Kidney capillary endothelial cell (primary cell): ENCODE data around the gene PI4KB.
A peak's percentile ranks its signal among the peaks of the same experiment; 100 is the strongest.

Source experiments
- DNase-seq: peaks from one replicate; pipeline ENCODE4 v3.0.0-alpha.2; 2018; ENCODE audit warnings: low spot score

The PI4KB gene

DNA sequence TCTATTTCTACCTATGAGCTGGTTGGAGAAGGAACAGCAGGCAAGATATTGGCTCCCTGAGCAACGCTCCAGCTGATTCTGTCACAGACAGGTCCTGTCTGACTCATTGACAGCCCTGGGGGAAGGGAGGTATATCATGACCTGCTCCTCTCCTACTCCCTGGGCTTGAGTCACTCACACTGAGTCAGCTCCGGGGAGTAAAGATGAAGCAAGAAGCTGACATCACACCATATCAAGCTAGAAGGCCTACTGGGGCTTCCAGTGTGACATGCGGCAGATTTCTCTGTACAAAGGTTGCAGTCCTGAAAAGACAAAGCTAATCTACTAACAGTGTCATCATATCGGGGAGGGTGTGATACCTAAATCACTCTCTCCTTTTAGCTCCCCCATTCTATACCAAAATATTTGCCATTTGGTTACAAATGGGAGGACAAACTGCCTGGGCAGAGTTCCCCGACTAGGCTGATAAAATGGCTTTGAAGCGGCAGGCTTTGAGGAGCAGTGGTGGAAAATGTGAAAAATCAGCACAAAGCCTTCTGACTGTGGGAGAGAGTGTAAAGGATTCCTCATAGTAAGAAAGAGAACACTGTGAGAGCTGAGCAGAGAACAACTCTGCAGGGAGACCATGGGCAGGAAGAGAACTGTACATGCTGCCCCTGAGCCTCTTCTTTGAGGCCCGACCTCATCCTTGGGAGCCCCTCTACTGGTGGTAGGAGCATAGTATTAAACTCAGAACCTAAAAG lies 15.5 kb downstream of the PI4KB start:
- peak; percentile 97 for DNase-seq

DNA sequence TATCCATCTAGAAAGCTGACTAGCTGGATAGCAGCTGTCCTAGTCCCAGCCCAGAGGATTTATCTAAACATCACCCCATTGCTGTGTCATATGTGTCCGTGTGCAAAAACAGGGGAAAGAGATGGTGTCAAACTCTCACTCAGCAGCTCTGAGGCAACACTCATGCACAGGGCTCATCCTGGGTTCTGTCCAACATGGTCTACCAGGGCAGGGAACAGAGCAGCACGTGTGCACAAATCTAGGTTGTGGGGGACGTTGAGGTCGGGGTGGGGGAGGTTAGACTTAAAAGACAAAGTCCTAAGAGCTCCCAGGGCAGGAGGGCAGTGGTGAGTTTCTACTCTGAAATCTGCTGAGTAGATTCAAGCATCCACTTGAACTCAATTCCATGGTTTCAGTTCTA lies 16.2 kb downstream of the PI4KB start:
- DNase-seq = no peak

DNA sequence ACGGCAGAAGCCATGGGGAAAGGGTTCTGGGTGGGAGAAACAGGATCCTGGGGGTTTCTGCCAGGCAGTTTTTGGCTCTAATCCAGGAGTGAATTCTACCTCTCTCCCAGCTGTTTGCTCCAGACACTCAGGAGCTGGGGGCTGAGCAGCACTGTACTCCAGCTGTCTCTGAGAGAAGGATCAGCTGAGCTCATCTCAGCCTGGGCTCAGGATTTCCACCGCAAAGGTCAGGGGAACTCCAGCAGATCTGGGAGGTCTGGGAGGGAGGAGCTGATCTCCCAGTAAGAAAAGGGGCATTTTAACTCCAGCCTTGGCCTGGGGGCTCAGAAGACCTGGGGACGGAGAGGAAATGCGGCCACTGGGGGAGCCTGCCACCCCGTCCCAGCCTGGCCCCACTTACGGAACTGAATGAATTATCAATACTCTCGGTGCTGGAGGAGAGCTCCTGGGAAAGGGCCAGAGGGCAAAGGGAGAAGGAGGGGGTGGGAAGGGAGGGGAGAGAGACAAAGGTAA lies 17.3 kb downstream of the PI4KB start:
- no peak for DNase-seq

DNA sequence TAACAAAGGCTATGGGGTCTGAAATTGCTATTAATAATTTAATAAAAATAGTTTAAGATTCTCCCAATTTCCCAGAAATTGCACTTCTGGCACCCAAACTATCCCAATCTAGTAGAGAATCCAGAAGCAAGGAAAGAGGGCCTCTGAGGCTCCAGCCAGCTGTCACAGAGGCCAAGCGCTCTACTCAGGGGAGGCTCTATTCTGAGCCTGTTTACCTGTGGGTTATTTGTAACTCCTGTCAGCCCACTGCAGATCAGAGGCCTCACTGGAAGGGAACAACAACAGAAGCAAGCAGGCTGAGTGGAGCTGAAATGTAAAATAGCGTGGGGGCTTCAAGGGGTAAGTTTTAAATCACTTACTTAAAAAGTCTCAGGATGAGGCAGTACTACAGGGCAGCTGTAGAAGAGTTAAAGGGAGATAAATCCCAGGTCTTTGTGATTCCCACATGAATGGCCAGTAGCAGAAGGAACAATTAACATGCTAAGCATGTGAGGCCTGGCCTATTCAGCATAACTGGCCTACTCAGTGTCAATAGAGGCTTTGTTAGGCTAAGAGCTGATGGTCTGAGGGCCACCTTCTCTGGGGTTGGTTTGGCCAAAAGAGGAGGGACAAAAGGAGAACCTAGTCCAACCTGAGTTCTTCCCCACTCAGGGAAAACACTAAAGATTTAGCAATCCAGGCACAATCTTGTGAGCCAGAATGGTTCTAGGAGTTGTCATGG lies 32.3 kb downstream of the PI4KB start:
- no peak for DNase-seq

DNA sequence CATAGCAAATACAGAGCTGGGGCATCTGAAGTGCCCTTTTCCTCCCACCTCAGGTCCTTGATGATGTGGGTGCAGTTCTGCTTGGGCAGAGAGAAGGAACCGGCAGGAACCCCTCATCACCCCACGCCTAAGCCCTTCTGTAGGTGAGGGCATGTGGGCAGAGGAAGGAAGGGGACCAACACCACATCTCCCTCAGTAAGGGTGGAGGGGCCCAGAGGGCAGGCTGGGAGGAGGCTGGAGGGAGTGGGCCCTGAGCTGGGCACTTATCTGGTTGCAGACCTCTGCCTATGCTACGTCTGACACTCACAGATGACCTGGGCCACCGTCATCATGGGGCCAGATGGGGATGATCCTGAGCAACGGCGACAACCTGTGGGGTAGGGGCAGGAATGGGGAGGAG lies 34.1 kb downstream of the PI4KB start:
- DNase-seq = no peak

DNA sequence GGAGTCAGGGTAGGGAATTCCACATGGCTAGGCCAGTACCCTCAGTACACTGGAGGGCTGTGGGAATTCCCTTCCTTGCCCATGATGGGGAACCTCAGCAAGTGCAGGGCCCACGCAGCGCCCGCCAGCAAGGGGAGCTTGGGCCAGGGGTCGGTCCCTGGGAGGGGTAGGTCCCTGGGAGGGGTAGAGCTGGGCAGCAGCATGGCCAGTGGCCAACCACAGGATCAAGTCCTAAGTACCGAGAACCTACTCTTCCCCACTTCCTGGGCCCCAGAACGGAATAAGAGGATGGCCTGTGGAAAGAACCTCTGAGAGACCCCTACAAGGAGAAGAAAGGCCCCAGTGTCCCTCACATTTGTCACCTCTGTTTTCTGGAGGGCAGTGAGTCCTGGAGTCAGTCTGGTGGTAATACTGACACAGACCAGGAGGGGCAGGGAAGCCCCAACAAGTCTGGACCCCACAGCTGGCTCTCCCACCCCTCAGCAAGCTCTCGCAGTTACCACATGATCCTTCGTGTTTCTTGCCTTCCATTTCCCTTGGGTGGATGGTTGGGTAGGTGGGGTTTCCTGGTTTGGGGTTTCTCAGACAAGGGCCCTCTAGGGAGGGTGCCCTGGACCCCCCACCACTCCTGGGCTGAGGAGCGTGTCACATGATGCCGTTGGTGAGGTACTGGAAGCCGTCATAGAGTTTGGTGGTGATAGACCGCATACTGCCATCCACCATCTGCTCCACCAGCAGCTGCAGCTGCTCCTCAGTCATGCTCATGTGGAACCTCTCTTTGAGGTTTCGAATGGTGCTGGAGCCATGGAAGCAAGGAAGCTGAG lies 34.8 kb downstream of the PI4KB start:
- DNase-seq = no peak

DNA sequence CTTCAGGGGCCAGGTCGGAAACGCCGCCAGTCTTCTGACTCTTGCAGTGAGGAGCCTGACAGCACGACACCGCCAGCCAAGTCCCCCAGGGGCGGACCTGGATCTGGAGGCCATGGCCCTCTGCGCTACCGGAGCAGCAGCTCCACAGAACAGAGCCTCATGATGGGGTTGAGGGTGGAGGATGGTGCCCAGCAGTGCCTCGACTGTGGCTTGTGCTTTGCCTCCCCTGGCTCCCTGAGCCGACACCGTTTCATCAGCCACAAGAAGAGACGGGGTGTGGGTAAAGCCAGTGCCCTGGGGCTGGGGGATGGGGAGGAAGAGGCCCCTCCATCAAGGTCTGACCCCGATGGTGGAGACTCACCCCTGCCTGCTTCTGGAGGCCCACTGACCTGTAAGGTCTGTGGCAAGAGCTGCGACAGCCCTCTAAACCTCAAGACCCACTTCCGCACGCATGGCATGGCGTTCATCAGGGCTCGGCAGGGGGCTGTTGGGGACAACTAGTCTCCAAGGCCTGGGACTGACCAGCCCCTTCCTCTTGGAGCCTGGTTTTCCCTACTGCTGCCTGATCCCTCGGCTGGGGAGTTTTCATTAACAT lies 36.4 kb downstream of the PI4KB start:
- DNase-seq = no peak

DNA sequence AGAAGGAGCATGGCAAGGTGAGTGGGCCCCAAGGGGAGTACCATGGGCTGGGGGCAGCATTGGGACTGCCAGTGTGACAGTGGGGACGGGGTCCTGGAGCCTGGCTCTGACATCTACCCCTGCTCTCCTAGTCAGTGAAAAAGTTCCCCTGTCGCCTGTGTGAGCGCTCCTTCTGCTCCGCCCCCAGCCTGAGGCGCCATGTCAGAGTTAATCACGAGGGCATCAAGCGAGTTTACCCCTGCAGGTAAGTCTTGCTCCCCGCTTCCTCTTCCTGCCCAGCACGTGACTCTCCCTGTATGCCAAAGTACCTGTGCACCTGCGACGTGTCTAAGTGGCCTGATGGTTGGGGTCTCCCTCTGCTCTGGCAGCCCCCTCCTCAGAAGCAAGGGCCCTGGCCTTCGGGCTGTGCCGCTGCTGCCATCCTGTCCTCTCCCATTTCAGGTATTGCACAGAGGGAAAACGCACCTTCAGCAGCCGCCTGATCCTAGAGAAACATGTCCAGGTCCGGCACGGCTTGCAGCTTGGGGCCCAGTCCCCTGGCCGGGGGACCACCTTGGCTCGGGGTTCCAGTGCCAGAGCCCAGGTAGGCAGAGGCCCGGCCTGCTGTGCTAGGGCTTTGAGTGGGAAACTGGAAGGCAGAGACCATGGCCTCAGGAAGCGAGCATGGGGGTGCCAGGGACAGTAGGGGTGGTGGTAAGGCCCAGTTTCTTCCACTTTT lies 37.1 kb downstream of the PI4KB start:
- no peak for DNase-seq

DNA sequence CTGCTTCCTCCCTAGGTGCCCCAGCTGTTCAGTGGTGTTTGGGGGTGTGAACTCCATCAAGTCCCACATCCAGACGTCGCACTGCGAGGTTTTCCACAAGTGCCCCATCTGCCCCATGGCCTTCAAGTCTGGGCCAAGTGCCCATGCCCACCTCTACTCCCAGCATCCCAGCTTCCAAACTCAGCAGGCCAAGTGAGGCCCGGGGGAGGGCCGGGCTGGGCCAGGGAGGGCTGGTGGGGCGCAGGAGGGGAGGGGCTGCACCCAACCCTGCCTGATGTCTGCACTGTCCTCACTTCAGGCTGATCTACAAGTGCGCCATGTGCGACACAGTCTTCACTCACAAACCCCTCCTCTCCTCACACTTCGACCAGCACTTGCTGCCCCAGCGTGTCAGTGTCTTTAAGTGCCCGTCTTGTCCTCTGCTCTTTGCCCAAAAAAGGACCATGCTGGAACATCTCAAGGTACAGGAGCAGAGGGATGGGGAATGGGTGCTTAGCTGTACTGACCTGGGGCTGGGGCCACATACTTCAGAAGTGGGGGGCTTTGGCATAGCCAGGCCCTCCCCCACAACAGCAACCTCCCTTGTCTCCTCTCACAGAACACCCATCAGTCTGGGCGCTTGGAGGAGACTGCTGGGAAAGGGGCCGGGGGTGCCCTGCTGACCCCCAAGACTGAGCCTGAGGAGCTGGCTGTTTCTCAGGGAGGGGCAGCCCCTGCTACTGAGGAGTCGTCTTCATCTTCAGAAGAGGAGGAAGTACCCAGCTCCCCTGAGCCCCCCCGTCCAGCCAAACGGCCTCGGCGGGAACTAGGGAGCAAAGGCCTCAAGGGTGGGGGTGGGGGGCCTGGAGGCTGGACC lies 37.9 kb downstream of the PI4KB start:
- no peak for DNase-seq

DNA sequence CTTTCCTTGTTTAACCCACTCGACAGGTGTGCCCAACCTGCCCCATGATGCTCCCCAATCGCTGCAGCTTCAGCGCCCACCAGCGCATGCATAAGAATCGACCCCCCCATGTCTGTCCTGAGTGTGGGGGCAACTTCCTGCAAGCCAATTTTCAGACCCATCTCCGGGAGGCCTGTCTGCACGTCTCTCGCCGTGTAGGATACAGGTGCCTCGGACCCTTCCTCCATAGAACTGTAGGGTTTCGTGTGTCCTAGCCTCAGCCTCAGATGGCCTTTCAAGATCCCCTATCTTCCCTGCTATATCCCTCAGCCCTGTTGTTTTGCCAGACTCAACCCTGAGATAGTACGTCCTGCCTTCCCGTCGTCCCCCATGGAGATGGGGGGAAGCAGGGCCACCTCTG lies 38.7 kb downstream of the PI4KB start:
- DNase-seq = no peak

DNA sequence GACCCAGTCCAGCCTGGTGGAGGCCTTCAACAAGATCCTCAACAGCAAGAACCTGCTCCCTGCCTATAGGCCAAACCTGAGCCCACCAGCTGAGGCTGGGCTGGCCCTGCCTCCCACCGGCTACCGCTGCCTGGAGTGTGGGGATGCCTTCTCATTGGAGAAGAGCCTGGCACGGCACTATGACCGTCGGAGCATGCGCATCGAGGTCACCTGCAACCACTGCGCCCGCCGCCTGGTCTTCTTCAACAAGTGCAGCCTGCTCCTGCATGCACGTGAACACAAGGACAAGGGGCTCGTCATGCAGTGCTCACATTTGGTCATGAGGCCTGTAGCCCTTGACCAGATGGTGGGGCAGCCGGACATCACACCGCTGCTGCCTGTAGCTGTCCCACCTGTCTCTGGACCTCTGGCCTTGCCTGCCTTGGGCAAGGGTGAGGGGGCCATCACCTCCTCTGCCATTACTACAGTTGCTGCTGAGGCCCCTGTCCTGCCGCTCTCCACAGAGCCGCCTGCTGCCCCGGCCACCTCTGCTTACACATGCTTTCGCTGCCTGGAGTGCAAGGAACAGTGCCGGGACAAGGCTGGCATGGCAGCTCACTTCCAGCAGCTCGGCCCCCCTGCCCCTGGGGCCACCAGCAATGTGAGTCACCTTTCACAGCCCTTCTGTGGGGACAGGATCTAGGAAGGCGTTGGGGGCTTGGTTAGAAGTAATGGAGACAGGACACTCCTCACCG lies 39.3 kb downstream of the PI4KB start:
- DNase-seq = no peak

DNA sequence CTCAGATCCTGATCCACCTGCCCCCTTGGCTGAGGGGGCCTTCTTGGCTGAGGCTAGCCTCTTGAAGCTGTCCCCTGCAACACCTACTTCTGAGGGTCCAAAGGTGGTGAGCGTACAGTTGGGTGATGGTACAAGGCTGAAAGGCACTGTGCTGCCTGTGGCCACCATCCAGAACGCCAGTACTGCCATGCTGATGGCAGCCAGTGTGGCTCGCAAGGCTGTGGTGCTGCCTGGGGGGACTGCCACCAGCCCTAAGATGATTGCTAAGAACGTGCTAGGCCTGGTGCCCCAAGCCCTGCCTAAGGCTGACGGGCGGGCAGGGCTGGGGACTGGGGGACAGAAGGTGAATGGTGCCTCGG lies 39.9 kb downstream of the PI4KB start:
- DNase-seq = no peak

DNA sequence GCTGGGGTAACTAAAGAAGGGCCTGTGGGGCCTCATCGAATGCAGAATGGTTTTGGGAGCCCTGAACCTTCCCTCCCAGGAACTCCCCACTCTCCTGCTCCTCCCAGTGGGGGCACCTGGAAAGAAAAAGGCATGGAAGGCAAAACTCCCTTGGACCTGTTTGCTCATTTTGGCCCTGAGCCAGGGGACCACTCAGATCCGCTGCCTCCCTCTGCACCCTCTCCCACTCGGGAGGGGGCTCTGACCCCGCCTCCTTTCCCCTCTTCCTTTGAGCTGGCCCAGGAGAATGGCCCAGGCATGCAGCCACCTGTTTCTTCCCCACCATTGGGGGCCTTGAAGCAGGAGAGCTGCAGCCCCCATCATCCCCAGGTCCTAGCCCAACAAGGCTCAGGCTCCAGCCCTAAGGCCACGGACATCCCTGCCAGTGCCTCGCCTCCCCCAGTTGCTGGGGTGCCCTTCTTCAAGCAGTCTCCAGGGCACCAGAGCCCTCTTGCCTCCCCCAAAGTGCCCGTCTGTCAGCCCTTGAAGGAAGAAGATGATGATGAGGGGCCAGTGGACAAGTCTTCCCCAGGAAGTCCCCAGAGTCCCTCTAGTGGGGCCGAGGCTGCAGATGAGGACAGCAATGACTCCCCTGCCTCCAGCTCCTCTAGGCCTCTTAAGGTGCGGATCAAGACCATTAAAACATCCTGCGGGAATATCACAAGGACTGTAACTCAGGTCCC lies 40.4 kb downstream of the PI4KB start:
- no peak for DNase-seq

DNA sequence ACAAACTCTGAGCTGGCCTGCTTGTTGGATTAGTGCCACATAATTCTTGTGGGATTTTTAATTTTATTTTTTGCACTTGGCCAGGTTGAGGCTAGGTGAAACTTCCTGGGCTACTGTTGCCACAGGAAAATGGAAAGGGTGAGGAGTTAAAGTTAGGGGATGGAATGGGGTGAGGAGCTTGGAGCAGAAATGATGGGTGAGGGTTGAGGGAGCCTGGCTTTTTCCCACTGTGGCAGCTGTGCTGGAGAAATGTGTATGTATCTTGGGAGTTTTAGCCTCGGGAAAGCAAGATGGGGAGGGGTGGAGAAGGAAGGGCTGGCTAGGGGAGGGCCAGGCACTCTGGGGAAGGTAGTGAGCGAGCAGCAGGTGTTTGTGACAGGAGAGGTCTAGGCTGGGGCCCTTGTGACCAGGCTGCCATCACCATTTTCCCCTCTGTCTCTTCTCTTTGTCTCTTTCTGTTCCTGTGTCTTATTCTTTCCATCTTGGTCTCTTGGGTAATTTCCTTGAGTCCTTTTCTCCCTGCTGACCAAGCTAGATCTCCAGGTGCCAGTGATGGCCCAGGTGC lies 43.1 kb downstream of the PI4KB start:
- no peak for DNase-seq

DNA sequence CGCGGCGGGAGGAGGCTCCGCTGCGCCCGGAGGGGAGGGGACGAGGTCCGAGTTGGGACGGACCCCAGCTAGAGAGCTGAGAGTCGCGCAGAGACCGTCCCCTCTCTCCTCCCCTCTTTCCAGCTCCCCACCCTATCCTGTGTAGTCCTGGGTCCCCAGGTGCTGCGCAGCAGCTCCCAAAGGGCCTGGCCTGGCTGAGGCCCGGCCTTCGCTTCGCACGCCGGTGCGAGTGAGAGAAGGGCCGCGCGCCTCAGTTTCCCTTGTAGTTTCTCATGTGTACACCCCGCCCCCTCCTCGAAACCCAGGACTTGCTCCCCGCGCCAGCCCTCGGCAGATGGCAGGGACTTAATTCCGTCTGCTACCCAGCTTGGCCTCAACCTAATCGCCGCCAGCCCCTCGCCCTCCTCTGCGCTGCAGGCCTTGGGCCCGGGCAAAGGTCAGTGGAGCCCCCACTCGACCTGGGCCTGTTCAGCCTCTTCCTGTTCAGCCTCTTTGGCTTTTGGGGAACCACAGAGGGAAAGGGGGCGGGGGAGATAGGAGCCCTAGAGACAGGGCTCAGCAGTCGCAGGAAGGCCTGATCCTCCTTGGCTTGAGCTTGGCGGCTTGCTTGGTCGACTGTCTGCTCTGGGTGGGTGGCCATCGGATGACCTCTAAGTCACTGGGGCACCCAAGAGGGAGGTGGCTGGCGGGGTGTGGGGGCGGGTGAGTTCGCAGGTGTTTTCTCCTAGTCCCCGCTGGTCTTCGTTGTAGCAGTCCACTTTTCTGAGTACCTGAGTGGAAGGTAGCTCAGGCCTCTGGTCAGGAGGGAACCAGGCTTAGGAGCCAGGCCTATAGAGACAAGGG lies 44.1 kb downstream of the PI4KB start:
- peak; percentile 5 for DNase-seq

DNA sequence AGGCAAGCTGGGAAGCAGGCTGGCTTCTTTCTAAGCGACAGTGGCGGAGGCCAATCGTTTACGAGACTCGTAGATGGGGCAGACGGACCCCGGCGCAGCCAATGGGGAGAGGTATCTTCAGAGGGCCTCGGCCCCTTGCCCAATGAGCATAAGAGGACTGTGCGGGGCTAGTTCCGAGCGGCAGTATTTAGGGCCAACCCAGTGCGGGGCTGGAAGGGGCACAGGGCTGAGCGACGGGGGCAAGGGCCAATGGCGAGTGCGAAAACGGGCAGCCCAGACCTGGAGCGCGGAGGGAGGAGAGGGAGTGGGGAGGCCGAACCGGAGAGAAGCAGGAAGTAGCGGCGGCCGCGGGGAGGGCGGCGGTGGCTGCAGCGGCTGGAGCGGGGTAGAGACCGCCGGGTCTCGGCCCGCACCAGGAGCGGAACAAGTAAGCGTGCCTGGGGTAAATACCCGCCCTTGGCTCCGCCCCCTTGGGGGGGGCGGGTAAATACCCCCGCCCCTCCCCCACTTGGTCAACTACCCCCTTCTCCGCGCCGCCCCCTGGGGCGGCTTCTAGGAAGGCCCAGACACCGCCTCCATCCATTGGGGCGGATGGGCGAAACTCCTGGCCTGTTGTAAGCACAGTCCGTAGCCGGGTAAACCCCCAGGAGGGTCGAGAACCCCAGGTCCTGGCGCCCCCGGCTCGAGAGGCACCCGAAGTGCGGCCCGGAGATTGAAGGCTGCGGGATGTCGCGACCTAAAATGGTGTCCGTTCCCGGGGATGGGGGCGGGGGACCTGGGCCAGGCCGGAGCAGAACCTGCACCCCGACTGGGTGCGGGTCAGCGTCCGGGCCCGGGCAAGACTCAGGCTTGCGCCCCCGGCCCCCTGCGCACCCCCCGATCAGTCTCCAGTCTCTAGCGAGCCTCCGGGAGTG lies 45.0 kb downstream of the PI4KB start, which contains the start of gene ZNF687:
Gene ZNF687 (plus strand): TSS at position 331 of the 914 bp plus-strand sequence. CDS start 3,993 bp downstream, outside the sequence.
- DNase-seq = peak; percentile 99
